ENCODE results near the gene ST3GAL5.

Gene ST3GAL5

DNA sequence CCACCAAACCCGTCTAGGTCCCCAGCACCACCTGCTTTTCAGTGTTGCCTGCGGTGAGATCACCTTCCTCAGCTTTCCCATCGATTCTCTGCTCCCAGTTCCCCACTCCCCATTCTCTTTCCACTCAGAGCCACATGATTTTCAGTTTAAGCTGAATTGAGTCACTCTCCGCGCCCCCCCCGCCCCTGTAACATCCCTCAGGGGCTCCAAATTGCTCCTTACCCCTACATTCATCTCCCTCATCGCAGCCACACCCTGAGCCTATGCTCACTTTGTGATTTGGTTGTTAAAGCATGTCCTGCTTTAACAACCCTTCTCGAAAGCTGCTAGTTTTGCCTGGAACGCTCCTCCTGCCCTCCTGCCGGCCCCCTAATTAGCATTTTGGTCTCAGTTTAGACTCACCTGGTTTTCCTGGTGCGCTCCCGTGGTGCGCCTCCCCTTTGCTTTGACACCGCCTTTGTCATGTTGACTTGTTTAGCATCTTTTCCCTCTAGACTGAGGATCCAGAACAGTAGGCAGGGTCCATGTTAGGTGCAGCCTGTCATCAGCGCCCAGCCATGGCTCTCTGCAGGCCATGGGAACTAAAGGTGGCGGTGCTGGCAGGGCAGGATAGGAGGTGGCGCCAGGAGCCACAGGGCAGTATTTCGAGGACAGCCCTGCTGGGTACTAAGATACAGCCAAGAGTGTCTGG, 60.8 kb downstream of the ST3GAL5 start:
- DNase-seq, result no peak

- DNase-seq, result peak; percentile 85
These were observed 61.6 kb downstream of the ST3GAL5 start for GRCh38 chr2:85826990-85827878.

- no peak for DNase-seq
These were observed 64.8 kb downstream of the ST3GAL5 start for GRCh38 chr2:85823951-85824350.

- DNase-seq, result no peak
These were observed 66.0 kb downstream of the ST3GAL5 start for GRCh38 chr2:85822766-85823165.

DNA sequence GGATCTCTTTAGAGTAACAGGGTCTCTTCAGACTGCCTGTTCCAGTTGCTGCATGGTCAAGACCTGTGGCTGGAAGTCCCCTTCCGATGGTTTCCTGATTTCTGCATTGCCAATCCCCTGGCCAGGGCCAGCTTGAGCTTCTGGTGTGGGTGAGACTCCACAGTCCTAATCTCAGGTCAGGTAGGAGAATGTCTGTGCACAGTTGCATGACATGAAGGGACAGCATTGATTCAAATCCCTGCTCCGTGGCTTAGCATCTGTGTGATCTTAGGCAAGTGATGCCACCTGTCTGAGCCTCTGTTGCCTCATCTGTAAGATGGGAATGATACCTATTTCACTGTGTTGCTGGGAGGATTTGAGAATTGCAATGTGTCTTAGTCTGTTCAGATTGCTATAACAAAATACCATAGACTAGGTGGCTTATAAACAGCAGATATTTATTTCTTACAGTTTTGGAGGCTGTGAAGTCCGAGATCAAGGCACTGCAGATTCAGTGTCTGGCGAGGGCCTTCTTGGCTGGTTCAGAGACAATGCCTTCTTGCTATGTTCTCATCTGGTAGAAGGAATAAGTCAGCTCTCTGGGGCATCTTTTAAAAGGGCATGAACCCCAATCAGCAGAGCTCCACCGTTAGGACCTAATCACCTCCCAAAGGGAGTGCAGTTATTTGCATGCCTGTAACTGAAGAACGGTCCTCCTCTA, 68.8 kb downstream of the ST3GAL5 start:
- no peak for DNase-seq

DNA sequence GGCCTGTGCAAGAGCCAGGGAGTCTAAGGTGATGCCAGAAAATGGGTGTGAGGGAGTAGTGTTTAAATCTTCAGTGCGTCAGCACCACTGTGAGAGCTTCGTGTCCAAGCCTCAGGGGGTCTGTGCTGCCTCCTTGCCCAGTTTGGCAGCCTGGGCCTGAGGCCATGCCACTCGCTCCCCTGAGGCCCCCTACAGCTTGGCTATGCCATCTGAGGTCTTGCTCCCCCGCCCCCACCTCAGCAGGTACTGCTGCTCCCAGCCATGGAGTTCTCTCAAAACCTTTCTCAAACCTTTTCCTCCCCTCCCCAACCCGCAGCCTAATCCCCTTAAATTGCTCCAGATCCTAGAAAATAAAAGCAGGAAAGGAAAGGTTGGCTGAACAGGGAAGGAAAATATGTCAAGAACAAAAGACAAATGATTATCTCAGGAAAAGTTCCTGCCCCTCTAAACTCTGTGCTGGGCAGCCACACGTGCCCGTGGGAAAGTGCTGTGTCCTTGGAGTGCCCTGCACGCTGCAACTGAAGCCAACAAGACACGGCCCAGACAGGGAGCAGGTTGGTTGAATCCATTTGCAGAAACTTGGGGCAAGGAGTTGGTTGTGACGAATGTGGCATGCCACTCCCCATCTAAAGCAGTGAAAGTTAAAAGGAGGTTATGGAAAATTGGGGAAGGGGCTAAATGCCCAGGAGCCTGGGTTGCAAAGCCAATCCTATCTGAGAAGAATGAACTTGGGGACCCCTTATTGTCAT, 73.8 kb downstream of the ST3GAL5 start:
- DNase-seq, result no peak

DNA sequence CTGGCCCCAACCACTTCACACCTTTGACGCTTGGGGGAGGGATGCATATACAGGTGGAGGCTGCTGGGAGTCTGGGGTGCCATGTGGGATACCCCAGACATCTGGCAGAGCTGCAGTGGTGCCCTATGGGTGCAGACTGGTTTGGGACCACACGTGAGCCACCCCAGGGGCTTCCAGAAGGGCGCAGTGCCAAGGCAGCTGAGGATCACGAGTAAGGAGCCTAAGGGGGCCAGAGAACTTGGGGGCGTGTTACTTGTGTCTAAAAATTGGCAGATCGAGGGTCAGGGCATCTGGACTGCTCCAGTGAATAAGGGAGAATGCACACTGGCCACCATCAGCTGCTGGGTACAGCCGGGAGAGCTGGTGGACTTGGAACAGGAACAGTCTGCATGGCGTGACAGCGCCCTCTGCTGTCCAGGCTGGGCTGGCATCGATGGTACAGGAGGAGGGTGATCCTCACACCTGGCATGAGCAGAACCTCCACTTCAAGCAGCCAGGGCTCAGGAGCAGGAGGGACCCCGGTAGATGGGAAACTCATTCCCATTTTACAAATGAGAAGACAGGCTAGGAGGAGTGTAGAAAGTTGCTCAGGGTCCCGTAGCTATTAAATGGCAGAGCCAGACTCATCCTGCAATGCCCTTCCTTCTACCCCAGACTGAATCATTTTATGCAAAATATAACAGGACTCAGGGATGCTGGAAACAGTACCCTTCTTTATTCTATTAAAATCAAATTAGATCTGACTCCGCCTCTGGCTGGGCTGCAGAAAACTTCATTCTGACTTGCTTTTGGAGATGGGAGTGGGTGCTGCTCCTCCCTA, 74.6 kb downstream of the ST3GAL5 start:
- DNase-seq, result peak; percentile 77

DNA sequence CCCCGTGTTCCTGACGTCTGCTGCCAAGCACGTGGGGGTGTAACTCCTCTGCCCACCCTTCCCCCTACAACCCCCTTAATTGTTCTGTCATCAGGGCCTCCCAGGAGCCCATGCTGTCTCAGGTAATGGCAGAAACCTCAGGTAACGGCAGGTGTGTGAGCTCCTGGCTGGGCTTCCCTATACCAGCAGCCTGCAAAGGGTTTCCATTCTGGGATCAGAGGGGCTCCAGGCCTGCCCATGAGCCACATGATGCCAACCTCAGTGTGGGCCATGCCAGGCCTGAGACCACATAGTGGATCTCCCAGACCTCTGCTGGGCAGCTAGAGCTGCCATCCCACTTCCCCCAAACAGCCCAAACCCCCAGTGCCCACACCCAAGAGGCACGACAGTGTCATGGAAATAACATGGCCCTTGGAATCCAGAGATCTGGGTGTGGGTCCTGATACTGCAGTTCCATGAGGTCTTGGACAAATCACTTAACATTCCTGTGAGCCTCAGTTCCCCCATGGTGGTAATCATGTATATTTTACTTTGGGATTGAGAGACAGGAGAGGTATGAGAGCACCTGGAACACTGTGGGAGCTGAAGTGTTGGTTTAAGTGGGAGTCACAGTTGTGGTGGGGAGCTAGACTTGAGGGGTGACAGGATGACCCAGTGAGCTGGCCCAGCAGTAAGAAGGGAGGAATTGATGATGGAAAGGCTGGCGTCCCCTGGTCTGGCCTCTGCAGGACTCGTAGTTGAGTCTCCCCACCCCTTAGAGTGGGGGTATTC, 75.4 kb downstream of the ST3GAL5 start:
- DNase-seq, result no peak

- no peak for DNase-seq
These were observed 76.6 kb downstream of the ST3GAL5 start for GRCh38 chr2:85812094-85812735.

GRCh38 chr2:85811180-85812093, 77.4 kb downstream of the ST3GAL5 start:
- no peak for DNase-seq

DNA sequence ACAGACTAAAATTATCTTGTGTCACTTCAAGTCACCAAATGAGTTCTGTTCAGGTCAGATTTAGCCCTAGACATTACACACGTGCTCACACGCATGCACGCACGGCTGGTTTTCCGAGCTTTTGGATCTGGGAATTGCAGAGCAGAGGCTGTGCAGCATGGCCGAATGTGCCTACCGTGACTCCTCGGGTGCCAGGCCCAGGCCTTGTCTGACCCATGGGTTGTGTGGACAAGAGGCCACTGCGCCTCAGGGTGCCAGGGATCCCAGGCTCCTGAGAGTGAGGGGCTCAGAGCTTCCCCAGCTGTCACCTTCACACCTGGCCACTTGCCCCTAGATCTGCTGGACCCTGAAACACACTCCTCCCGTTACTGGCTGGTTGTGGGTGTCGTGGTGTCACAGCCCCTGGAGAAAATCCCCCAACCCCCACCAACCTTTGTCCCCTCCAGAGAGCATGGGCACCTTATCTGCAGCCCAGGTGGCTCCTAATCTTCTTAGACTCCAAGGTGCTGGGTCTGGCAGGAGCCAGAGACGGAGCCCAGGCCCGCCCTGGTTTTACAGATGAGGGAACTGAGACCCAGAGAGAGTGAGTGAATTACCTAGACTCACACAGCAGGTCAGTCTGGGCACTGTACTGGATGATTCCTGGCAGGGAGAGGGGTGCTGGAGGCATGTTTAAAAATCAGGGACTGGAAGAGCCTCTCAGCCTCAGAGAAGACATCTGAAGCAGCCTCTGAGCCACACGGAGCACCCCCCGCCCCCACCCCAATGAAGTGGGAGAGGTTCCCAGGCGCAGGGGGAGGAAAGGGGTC, 78.2 kb downstream of the ST3GAL5 start:
- no peak for DNase-seq

- DNase-seq, result no peak
These were observed 81.0 kb downstream of the ST3GAL5 start for GRCh38 chr2:85807756-85808155.

GRCh38 chr2:85806358-85807118, 82.3 kb downstream of the ST3GAL5 start:
- no peak for DNase-seq

DNA sequence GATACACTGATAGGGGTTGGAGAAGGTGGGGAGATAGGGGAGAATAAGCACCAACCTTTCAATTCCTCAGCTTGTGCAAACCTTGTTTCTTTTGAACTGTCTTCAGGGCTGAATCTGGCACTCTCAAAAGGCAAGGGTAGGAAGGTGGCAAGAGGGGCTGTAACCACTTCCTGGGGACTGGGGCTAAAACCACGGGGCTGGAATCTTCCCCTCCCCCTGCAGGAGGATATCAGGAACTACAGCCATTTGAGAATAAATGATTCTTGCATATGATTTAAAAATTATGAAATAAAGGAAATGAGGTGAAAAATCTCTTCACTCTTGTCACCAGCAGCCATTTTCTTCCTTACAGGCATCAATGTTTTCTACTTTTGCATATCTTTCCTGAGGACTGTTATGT, 84.2 kb downstream of the ST3GAL5 start:
- peak; percentile 29 for DNase-seq

DNA sequence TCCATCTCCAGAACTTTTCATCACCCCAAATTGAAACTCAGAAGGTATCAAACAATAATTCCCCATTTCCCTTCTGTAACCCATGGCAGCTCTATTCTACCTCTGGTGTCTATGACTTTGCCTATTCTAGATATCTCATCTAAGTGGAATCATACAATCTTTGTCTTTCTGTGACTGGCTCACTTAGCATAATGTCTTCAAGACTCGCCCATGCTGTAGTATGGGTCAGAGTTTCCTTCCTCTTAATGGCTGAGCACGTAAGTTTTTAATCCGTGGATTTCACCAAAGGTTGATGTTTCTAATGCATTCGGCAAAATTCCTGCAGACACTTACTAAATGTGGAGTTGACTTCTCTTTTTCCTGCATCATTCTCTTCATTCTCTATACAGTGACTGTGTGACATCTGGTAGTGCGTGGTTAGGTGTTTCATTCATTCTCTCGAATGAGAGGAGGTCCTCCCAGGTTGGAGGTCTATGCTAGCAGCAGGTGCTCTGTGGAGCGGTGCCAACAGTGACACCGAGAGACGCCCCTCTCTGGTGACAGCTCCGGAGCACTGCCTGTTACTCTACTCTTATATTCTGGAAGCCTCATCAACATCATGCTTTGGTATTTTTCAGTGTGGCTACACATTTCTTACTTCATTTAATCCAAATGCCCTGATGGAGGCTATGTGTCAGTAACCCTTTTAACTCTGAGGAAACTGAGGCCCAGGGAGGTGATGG, 84.9 kb downstream of the ST3GAL5 start:
- no peak for DNase-seq

GRCh38 chr2:85802354-85803103, 86.3 kb downstream of the ST3GAL5 start:
- DNase-seq, result no peak
